Ishikawa (cell line): ENCODE results near the gene UPP1.

ENCODE experiments used
- CEBPB ChIP-seq: IDR thresholded peaks from 2 replicates; pipeline ENCODE4 v1.6.1; 2012
- CREB1 ChIP-seq: IDR thresholded peaks from 2 replicates; pipeline ENCODE4 v1.6.1; 2012; ENCODE audit warnings: low read depth
- EGR1 ChIP-seq: IDR thresholded peaks from 2 replicates; pipeline ENCODE4 v1.6.1; 2012
- EP300 ChIP-seq: IDR thresholded peaks from 2 replicates; pipeline ENCODE4 v1.6.1; 2012; ENCODE audit warnings: borderline replicate concordance
- FOXM1 ChIP-seq: IDR thresholded peaks from 2 replicates; pipeline ENCODE4 v1.6.1; 2012; ENCODE audit warnings: low read depth, borderline replicate concordance
- NFIC ChIP-seq: IDR thresholded peaks from 2 replicates; pipeline ENCODE4 v1.6.1; 2012
- RAD21 ChIP-seq: IDR thresholded peaks from 2 replicates; pipeline ENCODE4 v1.6.1; 2012; ENCODE audit warnings: low read depth
- REST ChIP-seq: IDR thresholded peaks from 2 replicates; pipeline ENCODE4 v1.6.1; 2012; ENCODE audit warnings: low read depth, mild to moderate bottlenecking
- TAF1 ChIP-seq: IDR thresholded peaks from 2 replicates; pipeline ENCODE4 v1.6.1; 2012; ENCODE audit warnings: low read depth, mild to moderate bottlenecking
- TCF12 ChIP-seq: IDR thresholded peaks from 2 replicates; pipeline ENCODE4 v1.6.1; 2012; ENCODE audit warnings: low read depth
- TEAD4 ChIP-seq: IDR thresholded peaks from 2 replicates; pipeline ENCODE4 v1.6.1; 2012
- YY1 ChIP-seq: IDR thresholded peaks from 2 replicates; pipeline ENCODE4 v1.6.1; 2012; ENCODE audit warnings: low read depth
- ZBTB7A ChIP-seq: IDR thresholded peaks from 2 replicates; pipeline ENCODE4 v1.6.1; 2012; ENCODE audit warnings: low read depth
- TF ChIP-seq, protein P1 (sequence below): IDR thresholded peaks from 2 replicates; pipeline ENCODE4 v1.6.1; 2012
- TF ChIP-seq, protein P2 (sequence below): IDR thresholded peaks from 2 replicates; pipeline ENCODE4 v1.6.1; 2012

The UPP1 gene

GRCh38 chr7:48089046-48090003 lies at the start of gene UPP1:
Gene UPP1 (plus strand): TSS chr7:48089265. CDS start chr7:48094784, 5,519 bp downstream.
- TF ChIP-seq, protein P1, sequence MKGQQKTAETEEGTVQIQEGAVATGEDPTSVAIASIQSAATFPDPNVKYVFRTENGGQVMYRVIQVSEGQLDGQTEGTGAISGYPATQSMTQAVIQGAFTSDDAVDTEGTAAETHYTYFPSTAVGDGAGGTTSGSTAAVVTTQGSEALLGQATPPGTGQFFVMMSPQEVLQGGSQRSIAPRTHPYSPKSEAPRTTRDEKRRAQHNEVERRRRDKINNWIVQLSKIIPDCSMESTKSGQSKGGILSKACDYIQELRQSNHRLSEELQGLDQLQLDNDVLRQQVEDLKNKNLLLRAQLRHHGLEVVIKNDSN, result peak; percentile 77
- peak; percentile 77 for TF ChIP-seq NFIC
- no peak for TF ChIP-seq RAD21
- peak; percentile 61; the same call in 1 of the 2 replicates for TF ChIP-seq TAF1
- no peak for TF ChIP-seq FOXM1
- TF ChIP-seq TEAD4, result no peak
- TF ChIP-seq TCF12, result peak; percentile 25
- TF ChIP-seq REST, result no peak
- no peak for TF ChIP-seq EP300
- TF ChIP-seq CEBPB, result no peak
- TF ChIP-seq YY1, result peak; percentile 52; the same call in 1 of the 2 replicates
- TF ChIP-seq ZBTB7A, result peak; percentile 90
- no peak for TF ChIP-seq CREB1
- TF ChIP-seq EGR1, result peak; percentile 35; the same call in 1 of the 2 replicates
- TF ChIP-seq, protein P2, sequence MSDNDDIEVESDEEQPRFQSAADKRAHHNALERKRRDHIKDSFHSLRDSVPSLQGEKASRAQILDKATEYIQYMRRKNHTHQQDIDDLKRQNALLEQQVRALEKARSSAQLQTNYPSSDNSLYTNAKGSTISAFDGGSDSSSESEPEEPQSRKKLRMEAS, result peak; percentile 14; the same call in 1 of the 2 replicates

GRCh38 chr7:48040944-48041652 lies 48.0 kb upstream of the UPP1 start:
- TF ChIP-seq ZBTB7A (no peak), FOXM1 (no peak)
- TF ChIP-seq, protein P1, result no peak

- TF ChIP-seq, protein P1, result no peak
- no peak for TF ChIP-seq TEAD4
- no peak for TF ChIP-seq EP300
- TF ChIP-seq CEBPB, result no peak
- TF ChIP-seq EGR1, result no peak
- no peak for TF ChIP-seq YY1
- TF ChIP-seq ZBTB7A, result no peak
- TF ChIP-seq TAF1, result no peak
- no peak for TF ChIP-seq TCF12
- TF ChIP-seq FOXM1, result no peak
- TF ChIP-seq, protein P2, result no peak
- no peak for TF ChIP-seq RAD21
- TF ChIP-seq NFIC, result no peak
- no peak for TF ChIP-seq REST
- TF ChIP-seq CREB1, result no peak
Measured at GRCh38 chr7:48041653-48041970, 47.5 kb upstream of the UPP1 start.

DNA sequence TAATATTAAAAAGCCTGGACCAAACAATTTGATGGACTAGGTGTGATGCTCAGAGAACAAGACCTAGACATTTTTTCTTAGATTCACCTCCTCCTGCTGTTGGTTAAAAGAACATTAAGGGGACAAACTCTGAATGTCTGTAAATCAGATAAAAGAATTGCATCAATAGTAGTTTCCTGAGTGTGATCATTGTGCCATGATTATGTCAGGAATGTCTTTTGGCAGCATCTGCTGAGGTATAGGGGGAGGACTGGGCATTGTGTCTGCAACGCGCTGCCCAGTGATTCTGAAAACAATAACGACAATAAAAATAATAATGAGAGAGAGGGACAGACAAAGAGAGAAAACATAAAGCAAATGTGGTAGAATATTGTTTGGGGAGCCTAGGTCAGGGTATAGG lies 46.8 kb upstream of the UPP1 start:
- TF ChIP-seq EP300, result no peak
- TF ChIP-seq, protein P2, result no peak
- TF ChIP-seq ZBTB7A, result no peak
- no peak for TF ChIP-seq NFIC
- TF ChIP-seq, protein P1, result no peak
- TF ChIP-seq CREB1, result no peak
- no peak for TF ChIP-seq CEBPB
- no peak for TF ChIP-seq REST
- no peak for TF ChIP-seq EGR1
- TF ChIP-seq FOXM1, result no peak
- TF ChIP-seq RAD21, result no peak
- no peak for TF ChIP-seq TCF12
- TF ChIP-seq TAF1, result no peak
- TF ChIP-seq TEAD4, result no peak
- TF ChIP-seq YY1, result no peak
